Kidney tubule cell (primary cell): ENCODE measurements around the gene RPS6KA5.
"Not testable (repeated sequence)": the region's sequence is repeated elsewhere in the genome, so short reads cannot be mapped to it uniquely, and the experiment has no call there.

ENCODE experiments used
- DNase-seq: peaks from one replicate; pipeline ENCODE4 v3.0.0-alpha.2; 2018; ENCODE audit warnings: low spot score

RPS6KA5 gene

DNA sequence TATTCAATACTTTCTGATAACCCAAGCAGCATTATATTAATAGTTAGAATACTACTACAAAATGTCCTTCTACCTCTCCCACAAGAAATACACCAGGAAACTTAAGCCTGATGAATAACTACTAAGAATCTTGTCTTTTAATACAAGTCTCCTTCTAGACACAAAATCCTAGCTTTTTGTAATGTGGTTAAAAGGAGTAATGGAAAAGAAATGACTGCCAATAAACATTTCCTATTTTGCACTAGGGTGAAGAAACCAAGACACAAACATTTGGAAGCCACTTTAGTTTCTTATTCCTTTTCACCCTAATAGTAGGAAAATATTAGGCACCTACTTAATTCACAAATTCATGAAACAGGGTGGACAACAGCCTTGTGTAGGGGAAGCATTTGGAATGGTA, 192.9 kb downstream of the RPS6KA5 start:
- no peak for DNase-seq

- no peak for DNase-seq
Observed at GRCh38 chr14:90866833-90867232, 193.6 kb downstream of the RPS6KA5 start.

DNA sequence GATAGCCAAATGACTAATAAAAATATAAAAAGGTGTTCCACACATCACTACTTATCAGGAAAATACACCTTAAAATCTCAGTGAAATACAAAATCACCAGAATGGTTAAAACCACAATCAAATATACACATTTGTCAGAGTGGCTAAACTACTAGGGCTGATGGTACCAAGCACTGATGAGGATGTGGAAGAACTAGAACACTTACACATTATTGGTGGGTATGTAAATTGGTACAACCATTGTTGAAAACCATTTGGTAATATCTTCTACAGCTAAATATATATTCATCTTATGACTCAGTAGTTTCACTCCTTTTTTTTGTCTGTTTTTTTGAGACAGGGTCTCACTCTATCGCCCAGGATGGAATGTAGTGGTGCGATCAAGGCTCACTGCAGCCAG, 195.7 kb downstream of the RPS6KA5 start:
- DNase-seq: no peak

DNA sequence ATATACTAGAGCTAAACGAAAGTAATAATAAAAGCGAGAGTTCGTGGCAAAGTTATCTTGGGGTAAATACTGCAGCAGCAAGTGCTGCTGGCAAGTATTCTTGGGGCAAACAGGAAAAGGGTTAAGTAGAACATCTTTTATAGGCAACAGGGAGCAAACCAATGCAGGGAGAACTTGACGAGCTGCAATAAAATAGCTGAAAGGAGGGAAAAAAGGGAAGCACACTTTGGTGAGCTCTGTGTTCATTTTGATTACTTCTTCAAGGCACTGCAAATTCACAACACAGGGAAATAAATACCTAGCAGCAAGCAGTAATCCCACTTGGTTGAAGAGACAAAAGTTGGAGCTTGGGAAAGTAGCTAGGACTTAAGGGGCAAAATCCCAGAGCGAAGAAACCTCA, 201.9 kb downstream of the RPS6KA5 start:
- DNase-seq: no peak

DNA sequence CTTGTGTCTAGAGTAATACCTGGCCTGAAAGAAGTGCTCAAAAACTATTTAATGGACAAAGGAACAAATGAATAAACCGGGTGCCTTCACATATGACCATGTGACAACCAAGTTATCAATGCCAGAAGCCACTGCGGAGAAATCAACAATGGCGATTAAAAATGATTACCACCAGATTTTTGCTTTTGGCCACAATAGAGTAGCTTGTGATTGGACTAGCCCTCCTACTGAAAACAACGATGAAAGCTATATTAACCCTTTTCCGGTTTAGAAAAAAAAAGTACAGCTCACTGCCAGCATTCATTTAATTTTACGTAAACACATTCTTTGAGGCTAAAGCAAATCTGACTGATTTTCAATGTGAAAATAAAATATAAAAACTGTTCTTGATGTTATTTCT, 202.6 kb downstream of the RPS6KA5 start:
- DNase-seq: no peak

DNA sequence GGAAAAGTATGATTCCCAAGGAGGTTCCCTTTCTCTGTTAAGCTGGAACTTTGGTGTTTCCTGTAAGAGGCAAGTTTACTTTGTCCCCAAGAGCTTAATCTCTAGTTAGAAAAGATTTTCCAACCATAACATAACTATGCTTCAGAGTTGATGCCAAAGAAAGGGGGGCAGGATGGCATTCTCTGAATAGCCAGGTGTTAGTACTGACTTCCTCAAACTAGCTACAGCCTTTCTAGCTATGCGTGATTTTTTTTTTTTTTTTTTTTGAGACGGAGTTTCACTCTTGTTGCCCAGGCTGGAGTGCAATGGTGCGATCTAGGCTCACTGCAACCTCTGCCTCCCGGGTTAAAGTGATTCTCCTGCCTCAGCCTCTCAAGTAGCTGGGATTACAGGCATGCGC, 204.3 kb downstream of the RPS6KA5 start:
- not testable (repeated sequence) for DNase-seq

DNA sequence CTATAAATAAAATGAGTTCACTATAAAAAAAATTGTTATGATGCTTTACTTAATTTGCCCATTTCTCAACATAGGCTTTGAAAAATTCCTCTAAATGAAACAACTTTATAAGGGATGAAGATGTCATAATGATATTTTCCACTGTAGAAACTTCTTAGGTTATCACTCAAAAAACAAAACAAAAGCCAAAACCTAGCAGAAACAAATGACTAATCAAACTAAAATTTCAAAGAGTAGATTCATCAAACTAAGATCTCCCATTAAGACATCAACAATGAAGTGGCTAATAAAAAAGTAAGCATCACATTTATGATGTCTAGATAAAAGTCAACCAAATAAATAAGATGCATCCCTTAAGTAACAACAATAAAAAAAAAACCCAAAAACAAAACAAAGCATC, 207.3 kb downstream of the RPS6KA5 start:
- no peak for DNase-seq

GRCh38 chr14:90851327-90852036, 209.0 kb downstream of the RPS6KA5 start:
- peak; percentile 17 for DNase-seq

DNA sequence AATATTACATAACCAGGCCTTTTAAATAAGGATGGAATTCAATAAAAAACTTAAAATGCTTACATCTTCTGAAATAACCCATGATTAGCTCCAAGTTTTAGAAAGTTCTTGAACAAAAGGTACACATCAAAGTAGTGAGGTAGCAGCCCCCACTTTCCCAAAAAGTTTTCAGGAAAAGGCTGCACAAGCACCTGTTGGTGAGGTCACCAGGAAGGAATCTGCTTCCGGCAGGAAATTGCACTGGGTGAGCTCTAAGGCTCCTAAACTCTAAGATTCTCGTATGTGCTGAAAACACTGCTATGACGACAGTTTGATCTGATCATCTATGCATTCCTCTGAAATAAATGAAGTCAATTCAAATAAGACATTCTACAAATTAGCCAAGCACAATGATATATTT, 210.0 kb downstream of the RPS6KA5 start:
- DNase-seq: peak; percentile 90

DNA sequence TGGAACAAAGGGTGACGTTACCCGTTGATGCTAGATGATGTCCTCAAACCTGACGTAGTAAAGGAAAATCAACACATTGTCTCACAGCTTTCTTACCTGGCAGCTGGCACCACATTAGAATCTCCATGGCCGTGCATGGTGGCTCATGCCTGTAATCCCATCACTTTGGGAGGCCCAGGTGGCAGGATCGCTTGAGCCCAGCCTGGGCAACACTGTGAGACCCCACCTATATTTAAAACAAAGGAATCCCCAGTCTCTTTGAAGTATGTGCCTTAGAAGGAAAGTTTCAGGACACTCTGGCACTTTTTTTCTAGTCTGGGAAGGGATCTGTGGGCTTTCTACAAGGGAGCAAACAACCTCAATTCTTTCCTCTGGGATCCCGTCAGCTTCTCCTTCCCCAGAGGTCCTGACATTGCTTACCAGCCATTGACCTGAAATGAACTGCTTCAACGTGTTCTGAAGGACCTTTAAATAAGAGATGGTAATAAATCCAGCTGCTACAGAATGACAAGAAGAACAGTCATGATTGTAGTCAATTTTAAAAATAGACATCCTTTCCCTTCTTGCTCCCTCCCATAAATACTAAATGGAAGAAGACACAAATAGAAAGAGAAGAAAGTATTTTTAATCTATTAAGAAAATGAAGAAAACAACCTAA, 210.5 kb downstream of the RPS6KA5 start:
- no peak for DNase-seq

DNA sequence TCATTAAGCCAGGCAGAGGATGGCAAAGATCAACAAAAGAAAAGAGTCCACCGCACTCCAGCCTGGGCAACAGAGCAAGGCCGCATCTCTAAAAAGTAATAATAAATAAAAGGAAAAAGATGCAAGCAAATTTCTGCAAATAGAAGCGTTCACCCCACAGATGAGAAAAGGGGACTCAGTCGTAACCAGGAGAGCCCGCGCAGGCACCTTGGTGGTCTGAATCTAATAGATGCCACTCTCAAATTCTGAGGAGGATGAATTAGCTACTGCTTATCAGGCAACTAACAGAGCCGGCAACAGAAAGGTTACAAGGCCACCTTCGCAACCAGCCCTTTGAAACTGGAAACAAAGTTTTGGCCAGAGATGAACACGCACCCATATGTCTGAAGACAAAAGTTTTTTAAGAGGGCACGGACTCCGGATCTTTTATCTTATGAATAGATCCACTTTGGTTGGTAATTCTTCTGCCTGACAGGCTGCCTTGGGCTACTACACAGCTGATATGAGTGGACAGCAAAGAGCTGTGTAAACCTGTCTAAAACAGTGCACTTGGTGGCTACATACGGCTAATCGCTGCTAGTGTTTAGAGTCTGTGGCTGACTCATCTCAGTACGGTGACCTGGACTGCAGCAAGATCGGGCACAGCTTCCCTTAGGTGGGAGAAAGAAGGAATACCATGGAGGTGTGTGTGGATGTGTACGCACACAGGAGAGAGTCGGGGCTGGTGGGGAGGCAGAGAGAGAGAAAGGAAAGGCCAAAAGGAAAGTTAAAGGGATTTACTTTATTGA, 211.3 kb downstream of the RPS6KA5 start:
- peak; percentile 16 for DNase-seq

DNA sequence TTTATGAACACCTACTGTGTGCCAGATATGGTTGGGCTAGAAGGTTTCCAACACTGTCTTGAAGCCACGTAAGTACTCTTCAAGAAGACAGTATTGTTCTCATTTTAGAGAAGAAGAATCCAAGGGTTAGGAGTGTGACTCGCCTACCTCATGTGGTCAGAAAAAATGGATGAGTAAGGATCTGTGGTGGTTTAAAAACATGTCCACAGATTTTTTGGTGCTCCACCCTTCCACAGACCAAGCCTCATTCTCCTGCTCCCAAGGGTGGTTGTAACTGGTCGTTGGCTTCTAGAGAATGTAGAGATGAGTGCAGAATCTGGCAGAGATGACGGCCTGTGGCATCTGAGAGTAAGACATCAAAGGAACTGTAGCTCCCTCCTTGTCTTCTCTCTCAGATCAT, 213.9 kb downstream of the RPS6KA5 start:
- peak; percentile 53 for DNase-seq

DNA sequence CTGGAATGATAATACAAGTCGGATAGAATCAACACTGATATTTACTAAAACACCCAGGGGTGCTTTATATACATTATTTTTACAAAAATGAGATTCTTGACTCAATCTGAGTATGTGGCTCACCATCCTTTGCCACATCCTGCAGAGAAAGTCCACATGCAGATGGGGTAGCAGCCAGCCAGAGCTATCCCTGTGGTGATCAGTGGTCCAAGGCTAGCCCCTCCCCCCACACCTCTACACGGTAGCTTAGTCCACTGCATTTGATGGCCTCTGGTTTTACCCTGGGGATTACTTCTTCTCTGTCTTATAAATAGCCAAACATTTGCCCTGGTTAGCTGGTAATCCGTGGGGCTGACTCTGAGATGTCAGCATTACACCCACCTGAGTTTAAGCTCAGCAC, 216.1 kb downstream of the RPS6KA5 start:
- no peak for DNase-seq

DNA sequence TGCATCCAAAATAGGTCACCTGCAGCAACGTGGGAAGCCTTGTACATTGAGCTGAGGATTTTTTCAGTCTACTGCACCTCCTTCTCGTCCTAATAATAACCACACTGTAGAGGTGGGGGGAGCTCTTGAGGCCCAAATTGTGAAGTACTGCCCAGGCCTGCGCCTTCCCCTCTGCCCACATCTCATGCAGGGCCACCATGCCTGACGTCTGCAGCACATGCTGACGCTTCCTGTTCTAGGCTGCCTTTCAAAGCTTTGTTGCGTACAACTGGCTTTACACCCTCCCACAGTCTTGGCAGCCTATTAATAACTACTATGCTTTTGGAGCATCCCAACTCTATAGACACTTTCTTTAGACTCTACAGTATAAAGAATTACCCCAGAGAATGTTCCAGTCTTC, 217.7 kb downstream of the RPS6KA5 start:
- no peak for DNase-seq

DNA sequence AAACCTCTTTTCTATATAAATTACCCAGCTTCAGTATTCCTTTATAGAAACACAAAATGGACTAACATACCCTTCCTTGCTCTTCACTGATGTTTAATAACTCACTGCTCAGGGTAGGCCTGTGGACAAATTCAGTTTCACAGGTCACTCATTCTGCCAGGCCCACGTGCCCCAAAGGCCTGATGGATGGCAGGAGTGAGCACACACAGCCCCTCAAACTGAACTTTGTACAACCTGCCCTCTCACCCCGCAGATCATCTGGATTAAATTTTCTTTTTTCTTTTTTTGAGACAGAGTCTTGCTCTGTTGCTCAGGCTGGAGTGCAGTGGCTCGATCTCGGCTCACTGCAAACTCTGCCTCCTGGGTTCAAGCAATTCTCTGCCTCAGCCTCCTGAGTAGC, 219.8 kb downstream of the RPS6KA5 start:
- not testable (repeated sequence) for DNase-seq

DNA sequence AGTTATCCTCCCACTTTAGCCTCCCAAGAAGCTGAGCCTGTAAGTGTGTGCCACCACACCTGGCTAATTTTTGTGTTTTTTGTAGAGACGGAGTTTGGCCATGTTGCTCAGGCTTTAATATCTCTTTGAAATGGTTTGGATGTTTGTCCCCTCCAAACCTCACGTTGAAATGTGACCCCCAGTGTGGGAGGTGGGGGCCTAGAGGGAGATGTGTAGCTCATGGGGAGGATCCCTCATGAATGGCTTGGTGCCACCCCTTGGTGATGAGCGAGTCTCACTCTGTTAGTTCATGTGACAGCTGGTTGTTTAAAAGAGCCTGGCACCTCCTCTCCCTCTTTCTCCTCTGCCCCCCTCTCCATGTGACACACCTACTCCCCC, 220.6 kb downstream of the RPS6KA5 start:
- no peak for DNase-seq

DNA sequence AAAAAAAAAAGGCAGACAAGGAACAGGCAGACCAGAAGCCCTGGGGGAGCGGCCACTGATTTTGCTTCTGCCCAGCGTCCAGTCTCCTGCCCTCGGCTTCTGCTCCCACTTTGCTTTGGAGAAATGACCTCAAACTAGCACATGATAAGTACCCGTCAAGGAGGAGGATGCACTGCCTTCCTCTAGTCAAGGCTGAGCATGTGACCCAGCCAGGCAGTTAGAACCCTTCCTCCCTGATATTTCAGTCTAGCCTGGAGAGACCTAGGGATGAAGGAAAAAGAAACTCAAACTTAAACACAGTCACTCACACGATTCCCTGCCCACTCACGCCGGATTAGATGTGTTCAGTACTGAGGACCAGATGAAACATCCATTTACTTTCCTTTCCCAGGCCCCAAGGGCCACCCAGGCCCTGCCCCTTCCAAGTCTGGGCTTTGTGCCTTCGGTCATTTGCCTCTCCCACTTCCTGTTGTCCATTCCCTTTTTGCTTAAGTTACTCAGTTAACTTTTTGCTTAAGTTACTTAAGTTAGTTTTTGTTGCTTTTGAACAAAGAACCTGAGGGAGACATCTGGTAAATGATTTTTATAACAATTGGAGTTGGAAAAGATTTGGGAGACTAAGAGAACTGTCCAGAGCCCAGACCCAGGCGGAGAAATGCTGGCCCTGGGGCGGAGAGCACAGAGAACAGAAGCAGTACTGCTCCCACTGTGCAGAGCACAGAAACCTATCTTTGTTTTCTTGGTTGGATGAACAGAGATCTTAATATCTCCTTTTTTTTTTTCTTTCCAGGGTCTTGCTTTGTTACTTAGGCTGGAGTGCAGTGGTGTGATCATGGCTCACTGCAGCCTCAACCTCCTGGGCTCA, 221.2 kb downstream of the RPS6KA5 start:
- DNase-seq: no peak

DNA sequence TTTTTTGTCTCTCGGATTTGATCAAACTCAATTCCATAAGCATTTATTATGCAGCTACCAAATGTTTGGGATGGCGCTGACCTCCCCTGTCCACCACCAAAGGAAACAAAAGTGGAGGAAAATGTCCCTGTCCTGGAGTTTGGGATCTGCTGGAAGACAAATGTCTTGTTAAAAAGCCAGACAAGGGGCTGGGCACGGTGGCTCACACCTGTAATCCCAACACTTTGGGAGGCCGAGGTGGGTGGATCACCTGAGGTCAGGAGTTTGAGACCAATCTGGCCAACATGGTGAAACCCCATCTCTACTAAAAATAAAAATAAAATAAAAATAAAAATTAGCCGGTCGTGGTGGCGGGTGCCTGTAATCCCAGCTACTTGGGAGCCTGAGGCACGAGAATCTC, 221.9 kb downstream of the RPS6KA5 start:
- not testable (repeated sequence) for DNase-seq

DNA sequence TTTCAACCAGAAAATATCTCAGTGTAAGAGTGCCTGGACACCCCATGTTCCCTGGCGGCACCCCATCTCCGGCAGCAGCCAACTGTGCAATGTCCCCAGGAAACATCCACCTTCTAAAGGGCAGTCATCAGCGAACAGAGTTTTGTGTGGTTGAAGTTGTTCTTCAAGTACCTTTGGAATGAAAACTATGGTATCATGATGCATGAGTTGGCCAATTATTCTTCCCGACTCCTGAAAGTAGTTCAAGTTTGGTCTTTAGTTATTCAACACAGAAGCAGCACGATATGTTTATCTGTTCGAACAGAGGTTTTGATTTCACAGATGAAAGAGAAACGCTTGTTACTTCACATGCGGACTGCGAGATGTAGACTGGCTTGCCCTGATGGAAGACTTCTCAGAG, 223.1 kb downstream of the RPS6KA5 start:
- no peak for DNase-seq

DNA sequence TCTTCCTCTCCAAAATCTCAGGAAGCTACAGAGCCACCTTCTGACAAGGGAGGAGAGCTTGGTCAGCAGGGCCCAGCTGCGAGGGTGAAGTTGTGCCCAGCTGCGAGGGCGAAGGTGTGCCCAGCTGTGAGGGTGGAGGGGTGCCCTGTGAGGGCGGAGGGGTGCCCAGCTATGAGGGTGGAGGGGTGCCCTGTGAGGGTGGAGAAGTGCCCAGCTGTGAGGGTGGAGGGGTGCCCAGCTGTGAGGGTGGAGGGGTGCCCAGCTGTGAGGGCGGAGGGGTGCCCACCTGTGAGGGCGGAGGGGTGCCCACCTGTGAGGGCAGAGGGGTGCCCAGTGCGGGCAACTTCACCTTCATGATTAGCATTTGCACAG, 223.8 kb downstream of the RPS6KA5 start:
- DNase-seq: no peak

DNA sequence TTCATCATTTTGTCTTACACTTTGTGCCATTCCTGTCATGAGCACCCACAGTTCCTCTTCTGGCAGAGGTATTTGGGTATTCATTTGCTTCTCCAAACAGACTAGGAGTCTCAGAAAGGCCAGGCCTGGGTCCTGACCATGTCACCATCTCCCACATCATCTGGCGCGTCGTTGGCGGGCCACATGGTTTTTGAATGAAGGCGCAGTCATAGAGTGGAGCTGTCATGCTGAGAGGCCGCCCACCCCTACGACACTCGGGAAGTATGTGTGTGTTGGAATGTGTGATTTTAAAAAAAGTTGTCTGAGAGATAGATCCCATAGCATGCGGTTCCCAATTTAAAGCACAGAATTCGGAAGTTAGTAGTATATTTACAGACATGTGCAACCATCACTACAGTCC, 228.6 kb downstream of the RPS6KA5 start:
- no peak for DNase-seq
